ENCODE measurements around the gene ARMC6.

DNA sequence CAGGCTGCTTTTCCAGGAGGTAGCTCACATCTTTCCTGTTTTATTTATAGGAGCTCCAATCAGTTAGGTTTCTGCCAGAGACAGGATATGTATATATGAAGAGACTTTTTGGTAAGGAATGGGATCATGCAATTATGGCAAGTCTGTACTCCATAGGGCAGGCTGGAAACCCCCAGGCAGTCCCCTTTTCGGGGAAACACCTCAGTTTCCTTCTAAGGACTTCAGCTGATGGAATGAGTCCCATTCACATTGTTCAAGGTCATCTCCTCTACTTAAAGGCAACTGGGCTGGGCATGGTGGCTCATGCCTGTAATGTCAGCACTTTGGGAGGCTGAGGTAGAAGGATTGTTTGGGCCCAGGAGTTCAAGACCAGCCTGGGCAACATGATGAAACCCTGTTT is 19.5 kb downstream of the ARMC6 start:
- TF ChIP-seq, protein P1, sequence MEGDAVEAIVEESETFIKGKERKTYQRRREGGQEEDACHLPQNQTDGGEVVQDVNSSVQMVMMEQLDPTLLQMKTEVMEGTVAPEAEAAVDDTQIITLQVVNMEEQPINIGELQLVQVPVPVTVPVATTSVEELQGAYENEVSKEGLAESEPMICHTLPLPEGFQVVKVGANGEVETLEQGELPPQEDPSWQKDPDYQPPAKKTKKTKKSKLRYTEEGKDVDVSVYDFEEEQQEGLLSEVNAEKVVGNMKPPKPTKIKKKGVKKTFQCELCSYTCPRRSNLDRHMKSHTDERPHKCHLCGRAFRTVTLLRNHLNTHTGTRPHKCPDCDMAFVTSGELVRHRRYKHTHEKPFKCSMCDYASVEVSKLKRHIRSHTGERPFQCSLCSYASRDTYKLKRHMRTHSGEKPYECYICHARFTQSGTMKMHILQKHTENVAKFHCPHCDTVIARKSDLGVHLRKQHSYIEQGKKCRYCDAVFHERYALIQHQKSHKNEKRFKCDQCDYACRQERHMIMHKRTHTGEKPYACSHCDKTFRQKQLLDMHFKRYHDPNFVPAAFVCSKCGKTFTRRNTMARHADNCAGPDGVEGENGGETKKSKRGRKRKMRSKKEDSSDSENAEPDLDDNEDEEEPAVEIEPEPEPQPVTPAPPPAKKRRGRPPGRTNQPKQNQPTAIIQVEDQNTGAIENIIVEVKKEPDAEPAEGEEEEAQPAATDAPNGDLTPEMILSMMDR (conservative IDR thresholded peaks at IDR 0.05; ENCODE audit: low read length): no peak
- TF ChIP-seq EZH2phosphoT487 (IDR thresholded peaks at IDR 0.05; ENCODE audit: borderline replicate concordance, low read depth, low read length): no peak

Measured in OCI-LY7 (cell line).